HG02981 (cell line): ENCODE measurements around the gene LSM2.
"Not testable (repeated sequence)": the region's sequence is repeated elsewhere in the genome, so short reads cannot be mapped to it uniquely, and the experiment has no call there.

Experiments
- ATAC-seq: cut with Tn5 transposase; IDR thresholded peaks from one replicate; pipeline ENCODE4 v1.9.1; 2021; ENCODE audit warnings: mild to moderate bottlenecking, moderate library complexity; ENCODE audit not compliant: unreplicated experiment

LSM2 gene

DNA sequence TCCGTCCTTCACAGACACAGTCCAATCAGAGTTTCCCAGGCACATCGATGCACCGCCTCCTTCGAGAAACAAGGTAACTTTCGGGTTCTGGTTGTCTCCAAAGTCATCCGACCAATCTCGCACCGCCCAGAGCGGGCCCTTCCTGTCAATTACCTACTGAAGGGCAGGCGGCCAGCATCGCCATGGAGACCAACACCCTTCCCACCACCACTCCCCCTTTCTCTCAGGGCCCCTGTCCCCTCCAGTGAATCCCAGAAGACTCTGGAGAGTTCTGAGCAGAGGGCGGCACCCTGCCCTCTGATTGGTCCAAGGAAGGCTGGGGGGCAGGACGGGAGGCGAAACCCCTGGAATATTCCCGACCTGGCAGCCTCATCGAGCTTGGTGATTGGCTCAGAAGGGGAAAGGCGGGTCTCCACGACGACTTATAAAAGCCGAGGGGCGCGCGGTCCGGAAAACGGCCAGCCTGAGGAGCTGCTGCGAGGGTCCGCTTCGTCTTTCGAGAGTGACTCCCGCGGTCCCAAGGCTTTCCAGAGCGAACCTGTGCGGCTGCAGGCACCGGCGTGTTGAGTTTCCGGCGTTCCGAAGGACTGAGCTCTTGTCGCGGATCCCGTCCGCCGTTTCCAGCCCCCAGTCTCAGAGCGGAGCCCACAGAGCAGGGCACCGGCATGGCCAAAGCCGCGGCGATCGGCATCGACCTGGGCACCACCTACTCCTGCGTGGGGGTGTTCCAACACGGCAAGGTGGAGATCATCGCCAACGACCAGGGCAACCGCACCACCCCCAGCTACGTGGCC is 20.7 kb upstream of the LSM2 start, which contains the start of gene HSPA1B:
Gene HSPA1B, plus strand, starts transcription at position 453 of the 794 bp plus-strand sequence. Its CDS starts 213 bp downstream, at position 666.
- peak; percentile 62 for ATAC-seq

DNA sequence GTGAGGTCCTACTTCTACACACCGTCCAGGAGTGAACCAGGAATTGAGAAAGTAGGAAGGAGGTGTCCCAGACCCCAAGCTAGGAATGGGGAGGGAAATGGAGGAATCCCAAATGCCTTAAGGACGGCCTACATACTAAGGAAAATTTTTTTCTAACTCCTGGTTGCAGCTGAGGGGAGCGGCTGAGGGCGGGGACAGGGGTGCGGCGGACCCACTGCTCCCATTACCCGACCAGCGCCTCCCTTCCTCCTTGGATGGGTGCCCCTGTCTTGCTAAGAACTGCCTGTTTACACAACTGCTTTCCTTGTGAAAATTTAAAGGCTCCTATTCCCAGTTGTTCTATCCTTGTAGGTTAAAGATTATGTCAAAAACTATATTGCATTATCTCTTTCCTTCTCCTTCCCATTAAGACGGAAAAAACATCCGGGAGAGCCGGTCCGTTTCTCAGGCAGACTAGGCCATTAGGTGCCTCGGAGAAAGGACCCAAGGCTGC is 20.1 kb upstream of the LSM2 start:
- ATAC-seq = peak; percentile 7

DNA sequence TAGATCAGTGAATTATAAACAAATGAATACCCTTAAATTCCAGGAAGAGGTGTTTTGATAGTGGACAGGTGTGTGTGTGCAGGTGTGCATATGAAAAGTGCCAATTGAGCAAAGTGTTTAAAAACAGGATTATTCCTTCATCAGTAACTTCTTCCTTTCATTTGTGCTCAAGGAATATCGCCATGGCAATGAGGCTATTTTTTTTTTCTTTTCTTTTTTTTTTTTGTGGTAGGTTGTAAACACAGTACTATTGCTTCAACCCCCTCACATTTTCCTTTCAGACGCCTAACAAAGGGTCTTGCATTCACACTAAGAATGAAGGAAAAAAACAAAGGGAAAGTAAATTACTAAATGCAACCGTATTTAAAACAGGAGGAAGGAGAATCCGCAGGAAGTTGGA is 18.8 kb upstream of the LSM2 start:
- ATAC-seq = no peak

DNA sequence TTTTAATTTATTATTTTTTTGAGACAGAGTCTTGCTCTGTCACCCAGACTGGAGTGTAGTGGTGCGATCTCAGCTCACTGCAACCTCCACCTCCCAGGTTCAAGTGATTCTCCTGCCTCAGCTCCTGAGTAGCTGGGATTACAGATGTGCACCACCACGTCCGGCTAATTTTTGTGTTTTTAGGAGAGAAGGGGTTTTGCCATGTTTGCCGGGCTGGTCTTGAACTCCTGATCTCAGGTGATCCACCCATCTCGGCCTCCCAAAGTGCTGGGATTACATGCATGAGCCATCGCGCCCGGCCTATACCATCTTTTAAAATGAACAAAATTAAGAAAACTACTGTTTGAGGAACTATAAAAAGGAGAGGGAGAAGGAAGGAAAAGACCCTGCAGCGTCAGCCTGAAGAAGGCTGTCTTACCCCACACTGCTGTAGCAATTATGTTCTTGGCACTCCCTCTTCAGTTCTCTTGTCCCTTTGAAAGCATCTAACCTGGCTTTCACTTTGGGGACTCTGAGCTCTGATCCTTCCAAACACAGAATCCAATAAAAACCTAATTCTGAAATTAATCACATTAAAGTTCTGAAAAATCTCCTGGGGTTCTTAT is 16.9 kb upstream of the LSM2 start:
- not testable (repeated sequence) for ATAC-seq

DNA sequence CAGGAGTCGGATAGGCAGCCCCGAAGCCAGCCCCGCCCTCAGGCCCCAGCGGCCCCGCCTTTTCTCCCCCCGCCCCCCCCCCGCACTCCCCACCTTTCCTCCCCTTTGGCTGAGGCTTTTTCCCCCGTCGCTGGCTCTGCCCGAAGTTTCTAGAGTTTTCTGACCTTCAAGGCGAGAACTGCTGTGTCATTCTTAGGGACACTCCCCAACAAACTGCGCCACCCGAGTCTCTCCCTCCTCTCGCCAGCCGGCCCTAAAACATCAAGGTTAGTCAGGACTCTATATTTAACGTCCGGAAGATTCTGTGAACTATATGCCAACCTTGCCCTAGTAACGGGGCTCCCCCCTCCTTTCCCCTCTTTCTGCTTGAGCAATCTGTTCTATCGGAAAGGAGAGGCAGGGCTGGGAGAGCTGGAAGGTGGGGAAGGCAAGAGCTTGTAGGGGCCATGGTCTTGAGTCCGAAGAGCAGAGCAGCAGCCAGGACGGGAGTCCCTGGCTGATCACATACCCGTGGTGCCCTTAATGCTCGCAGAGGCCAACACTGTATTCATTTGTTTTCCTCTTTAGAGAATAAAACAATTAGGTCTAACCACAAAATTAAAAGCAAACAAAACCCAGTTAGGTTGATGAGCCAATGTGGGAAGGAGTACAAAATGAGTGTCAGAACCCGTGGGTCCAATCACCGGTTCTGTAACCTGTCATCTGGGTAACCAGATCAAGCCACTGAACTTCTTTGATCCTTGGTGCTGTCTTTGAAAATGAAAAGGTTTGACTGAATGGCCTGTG is 15.5 kb upstream of the LSM2 start:
- no peak for ATAC-seq

DNA sequence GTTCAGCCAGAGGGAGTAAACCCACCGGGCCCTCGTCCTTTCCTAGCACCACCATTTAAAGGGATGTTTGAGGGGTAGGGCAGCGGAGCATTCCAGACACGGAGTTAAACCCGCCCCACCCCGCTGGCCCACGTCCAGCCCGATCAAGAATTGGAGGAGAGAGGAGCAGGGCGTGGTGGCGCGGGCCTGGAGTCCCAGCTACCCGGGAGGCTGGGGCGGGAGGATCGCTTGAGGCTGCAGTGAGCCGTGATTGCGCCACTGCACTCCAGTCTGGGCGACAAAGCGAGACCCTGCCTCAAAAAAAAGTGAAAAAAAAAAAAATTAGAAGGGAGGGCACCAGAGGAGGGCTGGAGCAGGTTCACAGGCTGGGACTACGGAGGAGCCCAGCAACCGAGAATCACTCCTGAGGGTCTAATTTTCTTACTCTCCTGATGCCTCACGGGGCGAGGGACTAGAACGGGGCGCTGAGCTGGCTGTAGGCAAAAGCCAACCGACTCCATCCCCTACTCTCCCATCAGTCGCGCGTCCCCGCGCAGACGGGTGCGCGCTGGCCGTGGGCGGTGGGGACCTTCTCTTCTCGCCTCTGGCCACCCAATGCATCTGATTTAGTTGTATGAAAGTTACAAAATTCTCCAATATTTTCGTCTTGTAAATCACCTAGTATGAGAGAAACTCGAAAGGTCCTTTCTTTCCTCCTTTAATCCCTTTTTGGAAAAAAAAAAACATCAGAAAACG is 14.7 kb upstream of the LSM2 start:
- no peak for ATAC-seq

DNA sequence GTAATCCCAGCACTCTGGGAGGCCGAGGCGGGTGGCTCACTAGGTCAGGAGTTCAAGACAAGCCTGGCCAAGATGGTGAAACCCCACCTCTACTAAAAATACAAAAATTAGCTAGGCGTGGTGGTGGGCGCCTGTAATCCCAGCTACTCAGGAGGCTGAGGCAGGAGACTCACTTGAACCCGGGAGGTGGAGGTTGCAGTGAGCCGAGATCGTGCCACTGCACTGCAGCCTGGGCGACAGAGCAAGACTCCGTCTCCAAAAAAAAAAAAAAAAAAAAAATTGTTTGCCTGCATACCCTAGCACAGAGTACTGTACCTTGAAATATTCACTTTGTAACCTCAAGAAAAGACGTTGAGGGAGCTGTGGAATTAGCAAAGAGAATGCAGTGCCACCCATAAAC is 13.6 kb upstream of the LSM2 start:
- ATAC-seq = not testable (repeated sequence)

DNA sequence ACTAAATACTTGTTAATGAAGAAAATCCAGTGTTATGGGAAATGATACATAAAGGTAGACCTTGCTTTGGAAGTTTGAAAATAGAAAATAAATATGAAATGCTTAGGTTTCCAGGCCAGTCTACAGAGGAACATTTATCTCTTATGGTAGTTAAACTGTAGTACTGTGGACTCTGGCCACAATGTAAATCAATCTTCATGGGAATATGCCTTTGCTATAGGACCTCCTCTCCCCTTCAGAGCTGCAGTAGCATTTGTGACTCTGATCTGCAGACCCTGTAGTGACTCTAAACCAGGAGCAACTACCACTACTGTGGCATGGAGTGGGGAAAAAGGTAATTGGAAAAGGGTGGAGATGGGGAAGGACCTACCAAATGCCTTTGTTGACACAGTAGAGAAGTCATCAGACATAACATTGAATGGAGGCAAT is 13.1 kb upstream of the LSM2 start:
- ATAC-seq = no peak

DNA sequence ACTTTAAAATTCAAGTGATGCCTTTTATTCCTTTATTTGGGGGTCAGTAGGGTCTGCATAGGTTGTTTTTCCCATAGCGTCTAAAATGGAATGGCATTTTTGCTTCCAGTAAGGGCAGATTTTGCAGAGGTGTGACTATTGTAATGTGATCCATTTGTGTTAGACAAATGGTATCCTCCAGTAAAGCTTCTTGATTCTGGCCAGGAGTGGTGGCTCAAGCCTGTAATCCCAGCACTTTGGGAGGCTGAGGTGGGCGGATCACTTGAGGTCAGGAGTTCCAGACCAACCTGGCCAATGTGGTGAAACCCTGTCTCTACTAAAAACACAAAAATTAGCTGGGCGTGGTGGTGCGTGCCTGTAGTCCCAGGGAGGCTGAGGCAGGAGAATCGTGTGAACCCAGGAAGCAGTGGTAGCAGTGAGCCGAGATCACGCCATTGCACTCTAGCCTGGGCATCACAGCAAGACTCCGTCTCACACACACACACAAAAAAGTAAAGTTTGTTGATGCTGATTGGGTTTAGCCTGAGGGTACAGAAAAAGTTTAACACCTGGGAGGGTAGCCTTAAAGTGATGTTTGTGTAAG is 11.3 kb upstream of the LSM2 start:
- not testable (repeated sequence) for ATAC-seq

DNA sequence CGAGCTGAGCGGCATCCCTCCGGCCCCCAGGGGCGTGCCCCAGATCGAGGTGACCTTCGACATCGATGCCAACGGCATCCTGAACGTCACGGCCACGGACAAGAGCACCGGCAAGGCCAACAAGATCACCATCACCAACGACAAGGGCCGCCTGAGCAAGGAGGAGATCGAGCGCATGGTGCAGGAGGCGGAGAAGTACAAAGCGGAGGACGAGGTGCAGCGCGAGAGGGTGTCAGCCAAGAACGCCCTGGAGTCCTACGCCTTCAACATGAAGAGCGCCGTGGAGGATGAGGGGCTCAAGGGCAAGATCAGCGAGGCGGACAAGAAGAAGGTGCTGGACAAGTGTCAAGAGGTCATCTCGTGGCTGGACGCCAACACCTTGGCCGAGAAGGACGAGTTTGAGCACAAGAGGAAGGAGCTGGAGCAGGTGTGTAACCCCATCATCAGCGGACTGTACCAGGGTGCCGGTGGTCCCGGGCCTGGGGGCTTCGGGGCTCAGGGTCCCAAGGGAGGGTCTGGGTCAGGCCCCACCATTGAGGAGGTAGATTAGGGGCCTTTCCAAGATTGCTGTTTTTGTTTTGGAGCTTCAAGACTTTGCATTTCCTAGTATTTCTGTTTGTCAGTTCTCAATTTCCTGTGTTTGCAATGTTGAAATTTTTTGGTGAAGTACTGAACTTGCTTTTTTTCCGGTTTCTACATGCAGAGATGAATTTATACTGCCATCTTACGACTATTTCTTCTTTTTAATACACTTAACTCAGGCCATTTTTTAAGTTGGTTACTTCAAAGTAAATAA is 10.6 kb upstream of the LSM2 start:
- not testable (repeated sequence) for ATAC-seq

DNA sequence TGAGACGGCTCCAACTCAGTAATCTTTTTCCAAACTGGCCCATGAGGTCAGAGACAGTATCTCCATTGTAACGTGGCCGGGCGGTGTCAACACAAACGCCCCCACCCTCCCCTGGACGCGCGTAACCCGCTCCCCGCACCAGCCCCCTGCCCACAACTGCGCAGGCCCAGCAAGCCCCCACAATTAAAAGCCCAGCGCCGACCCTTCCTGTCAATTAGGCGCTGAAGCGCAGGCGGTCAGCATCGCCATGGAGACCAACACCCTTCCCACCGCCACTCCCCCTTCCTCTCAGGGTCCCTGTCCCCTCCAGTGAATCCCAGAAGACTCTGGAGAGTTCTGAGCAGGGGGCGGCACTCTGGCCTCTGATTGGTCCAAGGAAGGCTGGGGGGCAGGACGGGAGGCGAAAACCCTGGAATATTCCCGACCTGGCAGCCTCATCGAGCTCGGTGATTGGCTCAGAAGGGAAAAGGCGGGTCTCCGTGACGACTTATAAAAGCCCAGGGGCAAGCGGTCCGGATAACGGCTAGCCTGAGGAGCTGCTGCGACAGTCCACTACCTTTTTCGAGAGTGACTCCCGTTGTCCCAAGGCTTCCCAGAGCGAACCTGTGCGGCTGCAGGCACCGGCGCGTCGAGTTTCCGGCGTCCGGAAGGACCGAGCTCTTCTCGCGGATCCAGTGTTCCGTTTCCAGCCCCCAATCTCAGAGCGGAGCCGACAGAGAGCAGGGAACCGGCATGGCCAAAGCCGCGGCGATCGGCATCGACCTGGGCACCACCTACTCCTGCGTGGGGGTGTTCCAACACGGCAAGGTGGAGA is 8.5 kb upstream of the LSM2 start, which contains the start of the genes HSPA1A and HSPA1L:
Gene HSPA1A, plus strand, starts transcription at position 519 of the 814 bp plus-strand sequence. Its CDS starts 214 bp downstream, at position 733.
Gene HSPA1L, minus strand, starts transcription at position 259 of the 814 bp plus-strand sequence. CDS start 3,311 bp downstream, outside the sequence.
- no peak for ATAC-seq

DNA sequence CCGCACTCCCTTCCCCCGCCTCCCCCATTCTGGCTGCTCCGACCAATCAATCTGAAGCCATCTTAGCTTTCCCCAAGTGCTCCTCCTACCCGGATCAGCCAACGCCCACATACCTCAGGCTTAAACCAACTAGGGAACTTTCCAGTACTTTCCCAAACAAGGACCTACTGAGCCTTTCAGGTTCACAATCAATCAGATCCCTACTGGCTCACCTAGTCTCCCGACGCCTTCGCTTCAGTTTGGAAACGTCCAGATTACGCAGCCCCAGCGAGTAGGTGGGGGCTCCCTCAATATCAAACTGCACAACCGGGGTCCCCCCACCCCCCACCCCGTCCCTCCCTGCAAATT is 7.9 kb upstream of the LSM2 start:
- ATAC-seq = peak; percentile 41

DNA sequence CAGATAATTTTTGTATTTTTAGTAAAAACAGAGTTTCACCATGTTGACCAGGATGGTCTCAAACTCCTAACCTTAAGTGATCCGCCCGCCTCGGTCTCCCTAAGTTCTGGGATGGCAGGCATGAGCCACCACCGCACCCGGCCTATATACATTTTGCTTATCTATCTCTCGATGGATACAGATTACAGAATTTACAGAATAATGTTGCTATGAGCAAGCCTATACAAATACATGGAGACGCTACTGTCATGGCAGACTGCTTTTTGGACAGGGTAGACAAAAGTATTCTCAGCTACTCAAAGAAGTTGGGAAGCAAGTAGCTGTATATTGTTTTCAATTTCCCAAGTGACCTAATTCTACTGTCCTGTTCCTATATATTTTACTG is 6.7 kb upstream of the LSM2 start:
- no peak for ATAC-seq

DNA sequence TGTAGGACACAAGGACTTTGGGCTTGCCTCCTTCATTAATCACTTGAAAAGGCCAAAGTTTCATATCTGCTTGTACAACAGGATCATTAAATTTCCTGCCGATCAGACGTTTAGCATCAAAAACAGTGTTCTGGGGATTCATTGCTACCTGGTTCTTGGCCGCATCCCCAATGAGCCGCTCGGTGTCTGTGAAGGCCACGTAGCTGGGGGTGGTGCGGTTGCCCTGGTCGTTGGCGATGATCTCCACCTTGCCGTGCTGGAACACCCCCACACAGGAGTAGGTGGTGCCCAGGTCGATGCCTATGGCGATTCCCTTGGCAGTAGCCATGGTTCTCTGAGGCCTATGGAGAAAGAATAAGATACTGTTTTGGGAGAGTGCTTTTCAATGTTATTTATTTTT is 4.9 kb upstream of the LSM2 start:
- ATAC-seq = no peak

DNA sequence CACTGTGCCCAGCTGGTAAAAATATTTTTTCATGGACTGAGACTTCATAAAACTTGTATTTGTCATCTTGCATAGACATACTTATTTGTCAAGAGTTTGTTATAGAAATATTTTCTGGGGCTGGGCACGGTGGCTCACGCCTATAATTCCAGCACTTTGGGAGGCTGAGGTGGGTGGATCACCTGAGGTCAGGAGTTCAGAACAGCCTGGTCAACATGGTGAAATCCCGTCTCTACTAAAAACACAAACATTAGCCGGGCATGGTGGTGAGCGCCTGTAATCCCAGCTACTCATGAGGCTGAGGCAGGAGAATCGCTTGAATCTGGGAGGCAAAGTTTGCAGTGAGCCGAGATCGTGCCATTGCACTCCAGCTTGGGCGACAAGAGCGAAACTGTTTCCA is 1.8 kb upstream of the LSM2 start:
- not testable (repeated sequence) for ATAC-seq

DNA sequence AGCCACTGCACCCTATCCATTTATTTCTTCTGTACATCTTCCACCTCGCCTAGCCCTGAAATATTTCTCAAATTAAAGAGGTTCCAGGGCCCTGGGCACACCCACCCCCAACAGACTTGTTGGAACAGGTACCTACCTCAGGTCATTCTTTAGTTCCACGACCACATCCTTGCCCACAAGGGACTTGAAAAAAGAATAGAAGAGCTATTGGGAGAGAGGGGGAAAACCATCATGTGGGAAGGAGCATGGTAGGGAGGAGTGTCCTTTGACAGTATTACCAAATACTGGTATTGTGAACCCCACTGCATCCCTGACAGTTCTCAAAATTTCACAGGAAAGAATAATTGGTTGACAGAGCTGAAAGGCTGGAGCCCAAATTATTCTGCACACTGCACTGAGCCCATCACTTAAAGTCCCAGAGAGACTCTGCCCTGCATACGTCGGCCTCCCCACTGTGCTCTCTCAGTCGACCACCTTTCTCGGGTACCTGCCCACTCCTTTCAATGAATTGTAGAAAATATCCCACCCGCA is 762 bp downstream of the LSM2 start:
- ATAC-seq = peak; percentile 19

DNA sequence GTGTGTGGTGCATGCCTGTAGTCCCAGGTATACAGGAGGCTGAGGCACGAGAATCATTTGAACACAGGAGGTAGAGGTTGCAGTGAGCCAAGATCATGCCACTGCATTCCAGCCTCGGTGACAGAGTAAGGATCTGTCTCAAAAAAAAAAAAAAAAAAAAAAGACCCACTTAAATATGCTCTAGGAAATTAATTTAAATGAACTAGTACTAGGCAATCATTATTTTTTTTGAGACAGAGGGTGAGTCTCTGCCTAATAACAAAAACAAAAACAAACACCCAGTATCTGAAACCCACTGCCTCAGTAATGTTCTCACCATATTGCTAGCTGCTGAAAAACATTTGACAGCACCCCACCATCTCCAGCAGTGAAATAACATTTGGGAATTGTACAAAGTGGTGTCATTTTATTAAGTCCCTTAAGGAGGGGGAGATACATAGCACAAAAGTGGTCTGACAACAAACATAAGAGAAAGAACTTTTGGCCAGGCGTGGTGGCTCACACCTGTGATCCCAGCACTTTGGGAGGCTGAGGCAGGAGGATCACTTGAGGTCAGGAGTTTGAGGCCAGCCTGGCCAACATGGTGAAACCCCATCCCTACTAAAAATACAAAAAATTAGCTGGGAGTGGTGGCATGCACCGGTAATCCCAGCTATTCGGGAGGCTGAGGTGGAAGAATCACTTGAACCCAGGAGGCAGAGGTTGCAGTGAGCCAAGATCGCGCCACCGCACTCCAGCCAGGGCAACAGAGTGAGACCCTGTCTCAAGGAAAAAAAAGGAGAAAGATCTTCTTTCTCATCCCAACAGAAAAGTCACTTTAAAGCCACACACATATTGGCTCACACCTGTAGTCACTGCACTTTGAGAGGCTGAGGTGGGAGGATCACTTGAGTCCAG is 5.5 kb downstream of the LSM2 start:
- ATAC-seq = not testable (repeated sequence)
